Measurements from ENCODE around the gene CARD14. TPM values are rescaled to one million over a fixed set of nuclear protein-coding genes. Genes with fewer than 3 reads are reported as not detected.
"Not testable (repeated sequence)": the region's sequence is repeated elsewhere in the genome, so short reads cannot be mapped to it uniquely, and the experiment has no call there.

CARD14 gene
- polyA plus RNA-seq, 3 donors, result 0.06 to 0.10 TPM; not detected in 1

- 98 to 99% (median 99%) methylated on average over 5 of the region's 5 CpGs for WGBS, 3 donors
- no peak overlapping the region for H3K27ac ChIP-seq (ENCODE audit: low read depth, low read length)
Observed at GRCh38 chr17:80256034-80256350, 86.2 kb downstream of the CARD14 start.

GRCh38 chr17:80257716-80258213 lies 87.9 kb downstream of the CARD14 start:
- H3K27ac ChIP-seq (ENCODE audit: low read depth, low read length), result no peak overlapping the region
- WGBS, 3 donors, result 83 to 84% (median 83%) methylated on average over 14 of the region's 14 CpGs

- WGBS, 3 donors, result 85 to 93% (median 85%) methylated on average over 2 of the region's 2 CpGs
- H3K27ac ChIP-seq (ENCODE audit: low read depth, low read length), result not testable (repeated sequence)
Observed at GRCh38 chr17:80258296-80258695, 88.5 kb downstream of the CARD14 start.

Other genes starting within 250 kb of the CARD14 start
- gene TBC1D16, start 134.2 kb upstream of the CARD14 start, polyA plus RNA-seq, result 10 to 100 TPM; 12.2 to 42.0 (median 37.9) TPM
- 1 to 10 TPM; 1.4 to 2.9 (median 2.1) TPM for gene CCDC40, start 133.4 kb upstream of the CARD14 start, polyA plus RNA-seq
- gene GAA, start 68.4 kb upstream of the CARD14 start, polyA plus RNA-seq, result 10 to 100 TPM; 21.0 to 30.0 (median 26.2) TPM
- 100 to 1,000 TPM in 1 of 3 donors, 10 to 100 TPM in 2; 31.3 to 167 (median 94.1) TPM for gene EIF4A3, start 22.9 kb upstream of the CARD14 start, polyA plus RNA-seq
- 10 to 100 TPM; 19.8 to 21.9 (median 21.3) TPM for gene SGSH, start 50.3 kb downstream of the CARD14 start, polyA plus RNA-seq
- gene SLC26A11, start 50.4 kb downstream of the CARD14 start, polyA plus RNA-seq, result 1 to 10 TPM; 5.6 to 7.2 (median 6.9) TPM
- gene RNF213, start 90.8 kb downstream of the CARD14 start, polyA plus RNA-seq, result 10 to 100 TPM; 19.6 to 45.5 (median 24.7) TPM
- gene ENDOV, start 245.1 kb downstream of the CARD14 start, polyA plus RNA-seq, result 10 to 100 TPM; 10.3 to 19.8 (median 10.5) TPM

Data from adipose tissue (tissue), 3 donors.